H1 (cell line): ENCODE results near the gene CP.

Source experiments
- CHD7 ChIP-seq: fragments of 300-600 bp; sonication (generic); IDR thresholded peaks from 2 replicates; pipeline ENCODE4 v1.7.1; 2012; ENCODE audit warnings: low read length, moderate library complexity, mild to moderate bottlenecking, inconsistent platforms; ENCODE audit not compliant: insufficient replicate concordance
- CTCF ChIP-seq, 3 experiments: IDR thresholded peaks; 1 replicate in 2 of 3; 2 replicates in 1 of 3; pipeline versions ENCODE4 v1.5.1 to v1.6.1; 2011; ENCODE audit warnings: low read length in 3 of 3, mild to moderate bottlenecking in 3 of 3, inconsistent platforms in 2 of 3, low read depth in 1 of 3, moderate library complexity in 1 of 3; ENCODE audit not compliant: insufficient read depth in 1 of 3; ENCODE audit errors: control extremely low read depth in 1 of 3
- EGR1 ChIP-seq: IDR thresholded peaks from 2 replicates; pipeline ENCODE4 v1.6.1; 2011; ENCODE audit warnings: low read depth, low read length, borderline replicate concordance
- EP300 ChIP-seq, 2 experiments: IDR thresholded peaks; 1 replicate in 1 of 2; 2 replicates in 1 of 2; pipeline ENCODE4 v1.6.1; 2011 to 2012; ENCODE audit warnings: low read depth in 2 of 2, low read length in 2 of 2, mild to moderate bottlenecking in 2 of 2, borderline replicate concordance in 1 of 2, inconsistent platforms in 1 of 2, moderate library complexity in 1 of 2
- EZH2 ChIP-seq: fragments of 200-600 bp; sonication (generic); IDR thresholded peaks from 2 replicates; pipeline ENCODE4 v1.7.1; 2012; ENCODE audit warnings: low read depth, mild to moderate bottlenecking, moderate library complexity, low read length, inconsistent platforms; ENCODE audit not compliant: severe bottlenecking
- MAFK ChIP-seq: IDR thresholded peaks from 2 replicates; pipeline ENCODE4 v1.6.1; 2012; ENCODE audit warnings: low read depth, mild to moderate bottlenecking, improper control_type of control experiment, low read length
- POLR2A ChIP-seq, 2 experiments: IDR thresholded peaks; 1 replicate in 1 of 2; 2 replicates in 1 of 2; pipeline ENCODE4 v1.6.1; 2011; ENCODE audit warnings: low read depth in 2 of 2, low read length in 2 of 2, mild to moderate bottlenecking in 2 of 2; ENCODE audit errors: control extremely low read depth in 1 of 2
- POLR2AphosphoS5 ChIP-seq: IDR thresholded peaks from 2 replicates; pipeline ENCODE4 v1.6.1; 2011; ENCODE audit warnings: low read depth, low read length
- POU5F1 ChIP-seq: IDR thresholded peaks from 2 replicates; pipeline ENCODE4 v1.6.1; 2011; ENCODE audit warnings: low read depth, mild to moderate bottlenecking, low read length, moderate library complexity
- SIN3A ChIP-seq, 2 experiments: IDR thresholded peaks in 1 of 2; conservative IDR thresholded peaks in 1 of 2; 2 replicates each; pipeline ENCODE4 v1.6.1; 2011 to 2012; ENCODE audit warnings: low read length in 2 of 2, improper control_type of control experiment in 1 of 2, low read depth in 1 of 2, mild to moderate bottlenecking in 1 of 2
- TEAD4 ChIP-seq: IDR thresholded peaks from 2 replicates; pipeline ENCODE4 v1.6.1; 2012; ENCODE audit warnings: low read depth, low read length, inconsistent platforms, mixed read lengths
- ZNF274 ChIP-seq: IDR thresholded peaks from 2 replicates; pipeline ENCODE4 v1.7.0; 2012; ENCODE audit warnings: low read length, borderline replicate concordance; ENCODE audit errors: extremely low read depth

GRCh38 chr3:149142682-149143081, 78.9 kb downstream of the CP start:
- TF ChIP-seq CTCF (IDR thresholded peaks at IDR 0.05; ENCODE audit: control extremely low read depth in 1 of 3, insufficient read depth in 1 of 3, low read depth in 1 of 3, low read length in 3 of 3) (no peak), SIN3A (conservative IDR thresholded peaks at IDR 0.05 in 1 of 2, IDR thresholded peaks at IDR 0.05 in 1 of 2; ENCODE audit: low read depth in 1 of 2, low read length in 2 of 2) (no peak), POLR2A (IDR thresholded peaks at IDR 0.05; ENCODE audit: control extremely low read depth in 1 of 2, low read depth in 2 of 2, low read length in 2 of 2) (no peak), MAFK (no peak), POU5F1 (no peak), ZNF274 (no peak), POLR2AphosphoS5 (no peak), CHD7 (no peak), TEAD4 (no peak), EP300 (IDR thresholded peaks at IDR 0.05; ENCODE audit: borderline replicate concordance in 1 of 2, low read depth in 2 of 2, low read length in 2 of 2) (no peak), EGR1 (no peak), EZH2 (no peak)
